PC-3 (cell line): Measurements from ENCODE around the gene KBTBD12. TPM values are rescaled to one million over a fixed set of nuclear protein-coding genes. Genes with fewer than 3 reads are reported as not detected.

Source experiments
- ATAC-seq: fragments of 200-7000 bp; cut with Tn5 transposase; 2 replicates; pipeline ENCODE4 v1.9.1; 2020; ENCODE audit warnings: mild to moderate bottlenecking, moderate library complexity
- BruUV-seq: library from RNA; stranded (reverse); fragments of 400-500 nt; replicated peaks from 2 replicates; lab custom pipeline; 2021; lab: Mats Ljungman, UMichigan
- CTCF ChIA-PET: fragments of 300-600 bp; sonication (Branson Sonifier 250); formaldehyde crosslinking; loops from one replicate; lab custom pipeline; 2022; ENCODE audit warnings: antibody characterized with exemption; lab: Charles Lee
- POLR2A ChIA-PET: fragments of 300-600 bp; sonication (Branson Sonifier 250); formaldehyde crosslinking; loops from one replicate; lab custom pipeline; 2022; ENCODE audit warnings: antibody characterized with exemption; ENCODE audit not compliant: unreplicated experiment; lab: Charles Lee
- DNase-seq: peaks from one replicate; pipeline ENCODE4 v3.0.0-alpha.2; 2015
- H2AFZ ChIP-seq: fragments of 300-600 bp; sonication (generic); 2 replicates; pipeline ENCODE4 v1.6.0; 2016; ENCODE audit warnings: antibody characterized with exemption, low read length
- H3F3A ChIP-seq: fragments of 300-600 bp; sonication (generic); one replicate; pipeline ENCODE4 v1.6.0; 2017; ENCODE audit warnings: antibody characterized with exemption, low read length, control low read depth, mild to moderate bottlenecking; ENCODE audit not compliant: unreplicated experiment
- H3K27ac ChIP-seq: fragments of 300-600 bp; sonication (generic); 2 replicates; pipeline ENCODE4 v1.5.1; 2016; ENCODE audit warnings: mild to moderate bottlenecking, low read length
- H3K27me3 ChIP-seq: fragments of 300-600 bp; sonication (generic); 2 replicates; pipeline ENCODE4 v1.6.1; 2016; ENCODE audit warnings: low read length, mixed read lengths
- H3K36me3 ChIP-seq: fragments of 300-600 bp; sonication (generic); 2 replicates; pipeline ENCODE4 v1.6.1; 2016; ENCODE audit warnings: low read depth, mixed run types, low read length, mixed read lengths
- H3K4me1 ChIP-seq: fragments of 300-600 bp; sonication (generic); 2 replicates; pipeline ENCODE4 v1.5.1; 2016; ENCODE audit warnings: low read length; ENCODE audit not compliant: insufficient read depth
- H3K4me2 ChIP-seq: fragments of 300-600 bp; sonication (generic); 2 replicates; pipeline ENCODE4 v1.6.0; 2016; ENCODE audit warnings: low read length
- H3K4me3 ChIP-seq: fragments of 300-600 bp; sonication (generic); 2 replicates; pipeline ENCODE4 v1.5.1; 2016; ENCODE audit warnings: mild to moderate bottlenecking, low read length, mixed read lengths
- H3K79me2 ChIP-seq: fragments of 300-600 bp; sonication (generic); 2 replicates; pipeline ENCODE4 v1.6.1; 2017; ENCODE audit warnings: low read length, mixed read lengths
- H3K9ac ChIP-seq: fragments of 300-600 bp; sonication (generic); 2 replicates; pipeline ENCODE4 v1.6.0; 2016; ENCODE audit warnings: mild to moderate bottlenecking, low read length
- H3K9me2 ChIP-seq: fragments of 300-600 bp; sonication (generic); replicated peaks from 2 replicates; pipeline ENCODE4 v1.6.1; 2016; ENCODE audit warnings: mixed run types, low read length, mixed read lengths
- H3K9me3 ChIP-seq: fragments of 300-600 bp; sonication (generic); 2 replicates; pipeline ENCODE4 v1.6.1; 2016; ENCODE audit warnings: low read length, mixed read lengths
- H4K20me1 ChIP-seq: fragments of 300-600 bp; sonication (generic); 2 replicates; pipeline ENCODE4 v1.6.1; 2016; ENCODE audit warnings: low read length, mixed read lengths
- EZH2 ChIP-seq: fragments of 300-600 bp; sonication (generic); IDR thresholded peaks from one replicate; pipeline ENCODE4 v1.6.1; 2017; ENCODE audit warnings: antibody characterized with exemption, mild to moderate bottlenecking, low read length; ENCODE audit not compliant: unreplicated experiment
- EZH2phosphoT487 ChIP-seq: fragments of 300-600 bp; sonication (generic); IDR thresholded peaks from 2 replicates; pipeline ENCODE4 v1.6.1; 2018; ENCODE audit warnings: mild to moderate bottlenecking, antibody characterized with exemption, low read length, borderline replicate concordance
- intact Hi-C: fragments of 100-400 bp; cut with micrococcal nuclease; formaldehyde crosslinking; loops from 2 replicates; pipeline ENCODE4 v1.9.0; 2023
- total RNA-seq: library from RNA; depleted of rRNA; stranded (reverse); fragments of >200 nt; gene quantifications from 2 replicates; pipeline ENCODE4 v1.2.3, GENCODE V29; 2014
- TF ChIP-seq, protein P1 (sequence below): fragments of 300-600 bp; sonication (generic); conservative IDR thresholded peaks from 2 replicates; pipeline ENCODE4 v1.5.1; 2017; ENCODE audit warnings: antibody characterized with exemption, low read depth, mild to moderate bottlenecking, low read length

The KBTBD12 gene
- total RNA-seq, 1 experiment from 2014 or later = not detected

DNA sequence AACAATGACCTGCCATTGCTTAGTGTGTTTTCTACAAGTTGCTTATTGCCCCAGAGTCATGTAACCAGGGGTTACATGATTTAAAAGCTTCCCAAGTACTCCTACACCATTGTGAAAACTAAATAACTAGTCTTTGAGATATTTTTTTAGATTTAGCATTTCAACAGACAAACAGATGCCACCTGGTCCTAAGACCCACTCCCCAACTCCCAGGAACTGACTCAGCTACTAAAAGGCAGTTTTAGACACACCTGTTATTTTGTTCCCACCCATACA lies 28.1 kb upstream of the KBTBD12 start:
- Histone ChIP-seq H3K4me1 (no peaks in the 10 kb centered on the region), H3K79me2 (no peaks in the 10 kb centered on the region), H3F3A (no peaks in the 10 kb centered on the region), H3K27me3 (no peaks in the 10 kb centered on the region), H3K9me3 (no peaks in the 10 kb centered on the region; the same call in 1 of the 2 replicates), H3K36me3 (no peaks in the 10 kb centered on the region; the same call in 1 of the 2 replicates), H3K9ac (no peak overlapping the region), H3K4me3 (no peak overlapping the region), H3K27ac (no peak overlapping the region), H2AFZ (no peak overlapping the region), H3K9me2 (no peaks in the 10 kb centered on the region), H4K20me1 (no peaks in the 10 kb centered on the region), H3K4me2 (no peak overlapping the region)
- no peak for TF ChIP-seq EZH2
- TF ChIP-seq, protein P1, sequence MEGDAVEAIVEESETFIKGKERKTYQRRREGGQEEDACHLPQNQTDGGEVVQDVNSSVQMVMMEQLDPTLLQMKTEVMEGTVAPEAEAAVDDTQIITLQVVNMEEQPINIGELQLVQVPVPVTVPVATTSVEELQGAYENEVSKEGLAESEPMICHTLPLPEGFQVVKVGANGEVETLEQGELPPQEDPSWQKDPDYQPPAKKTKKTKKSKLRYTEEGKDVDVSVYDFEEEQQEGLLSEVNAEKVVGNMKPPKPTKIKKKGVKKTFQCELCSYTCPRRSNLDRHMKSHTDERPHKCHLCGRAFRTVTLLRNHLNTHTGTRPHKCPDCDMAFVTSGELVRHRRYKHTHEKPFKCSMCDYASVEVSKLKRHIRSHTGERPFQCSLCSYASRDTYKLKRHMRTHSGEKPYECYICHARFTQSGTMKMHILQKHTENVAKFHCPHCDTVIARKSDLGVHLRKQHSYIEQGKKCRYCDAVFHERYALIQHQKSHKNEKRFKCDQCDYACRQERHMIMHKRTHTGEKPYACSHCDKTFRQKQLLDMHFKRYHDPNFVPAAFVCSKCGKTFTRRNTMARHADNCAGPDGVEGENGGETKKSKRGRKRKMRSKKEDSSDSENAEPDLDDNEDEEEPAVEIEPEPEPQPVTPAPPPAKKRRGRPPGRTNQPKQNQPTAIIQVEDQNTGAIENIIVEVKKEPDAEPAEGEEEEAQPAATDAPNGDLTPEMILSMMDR = no peak
- no peak for TF ChIP-seq EZH2phosphoT487
- no TSS peak for BruUV-seq
- DNase-seq = no peak
- ChIA-PET CTCF (no interaction called here), POLR2A (no interaction called here)
- ATAC-seq = no peak
- intact Hi-C loops = no loop called here

DNA sequence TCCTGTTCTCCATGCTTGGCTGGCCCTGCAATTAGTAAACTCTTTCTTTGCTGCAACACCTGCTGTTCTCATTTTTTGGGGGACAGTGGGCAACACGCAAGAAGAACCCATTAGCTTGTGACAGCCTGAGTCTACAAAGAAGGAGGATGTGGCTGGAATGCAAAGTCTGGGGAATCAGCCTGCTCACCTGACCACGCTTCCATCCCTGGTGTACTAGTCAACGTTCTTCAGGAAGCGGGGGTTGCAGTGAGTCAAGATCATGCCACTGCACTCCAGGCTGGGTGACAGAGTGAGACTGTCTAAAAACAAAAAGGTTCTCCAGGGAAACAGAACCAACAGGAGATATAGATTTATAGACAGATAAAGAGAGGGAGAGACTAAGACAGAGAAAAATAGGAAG lies 27.7 kb upstream of the KBTBD12 start:
- Histone ChIP-seq H3K4me2 (no peak overlapping the region), H3K9me3 (no peaks in the 10 kb centered on the region; the same call in 1 of the 2 replicates), H4K20me1 (no peaks in the 10 kb centered on the region), H3K79me2 (no peaks in the 10 kb centered on the region), H3K36me3 (no peaks in the 10 kb centered on the region; the same call in 1 of the 2 replicates), H3F3A (no peaks in the 10 kb centered on the region), H2AFZ (no peak overlapping the region), H3K9me2 (no peaks in the 10 kb centered on the region), H3K27ac (no peak overlapping the region), H3K27me3 (no peaks in the 10 kb centered on the region), H3K4me1 (no peaks in the 10 kb centered on the region), H3K4me3 (no peak overlapping the region), H3K9ac (no peak overlapping the region)
- no TSS peak for BruUV-seq
- intact Hi-C loops = no loop called here
- no peak for TF ChIP-seq EZH2
- TF ChIP-seq, protein P1 = no peak
- TF ChIP-seq EZH2phosphoT487 = no peak
- DNase-seq (peak; percentile 42), ATAC-seq (peak; percentile 49; the same call in 1 of the 2 replicates)
- CTCF ChIA-PET = no interaction called here
- POLR2A ChIA-PET = no interaction called here

DNA sequence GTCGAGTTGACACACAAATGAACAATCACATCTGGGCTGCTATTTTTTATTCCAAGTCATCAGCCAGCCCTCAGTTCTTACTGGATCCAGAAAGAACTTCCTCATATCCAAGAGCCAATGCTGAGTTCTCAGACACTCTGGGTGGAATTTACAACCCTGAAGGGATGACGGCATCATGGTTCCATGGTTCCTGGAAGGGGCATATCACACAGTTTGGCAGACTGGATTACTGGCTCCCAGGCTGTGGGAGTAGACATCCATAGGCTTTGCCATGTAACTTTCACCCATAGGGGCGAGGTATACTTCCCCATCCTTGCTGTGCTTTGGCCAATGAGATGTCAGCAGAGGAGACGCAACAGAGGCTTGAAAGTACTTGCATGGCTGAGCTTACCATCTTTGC lies 26.9 kb upstream of the KBTBD12 start:
- ChIA-PET POLR2A (no interaction called here), CTCF (no interaction called here)
- Histone ChIP-seq H3K4me1 (no peaks in the 10 kb centered on the region), H3K27ac (no peak overlapping the region), H3K36me3 (no peaks in the 10 kb centered on the region; the same call in 1 of the 2 replicates), H3K9ac (no peak overlapping the region), H3K4me3 (no peak overlapping the region), H2AFZ (no peak overlapping the region), H3K9me2 (no peaks in the 10 kb centered on the region), H4K20me1 (no peaks in the 10 kb centered on the region), H3F3A (no peaks in the 10 kb centered on the region), H3K4me2 (no peak overlapping the region), H3K79me2 (no peaks in the 10 kb centered on the region), H3K9me3 (no peaks in the 10 kb centered on the region; the same call in 1 of the 2 replicates), H3K27me3 (no peaks in the 10 kb centered on the region)
- ATAC-seq (no peak), DNase-seq (no peak)
- BruUV-seq = no TSS peak
- TF ChIP-seq EZH2phosphoT487 (no peak), EZH2 (no peak)
- TF ChIP-seq, protein P1 = no peak
- intact Hi-C loops = no loop called here
